B cell (primary cell): ENCODE measurements around the gene MSH3.

Source experiments
- CTCF ChIP-seq: fragments of 200-600 bp; IDR thresholded peaks from one replicate; pipeline ENCODE4 v1.8.0; 2022; ENCODE audit warnings: antibody characterized with exemption, mild to moderate bottlenecking
- EZH2 ChIP-seq: IDR thresholded peaks from 2 replicates; pipeline ENCODE4 v1.6.1; 2012; ENCODE audit warnings: borderline replicate concordance, low read depth, mild to moderate bottlenecking, moderate library complexity, low read length; ENCODE audit not compliant: insufficient read depth, poor library complexity, severe bottlenecking

DNA sequence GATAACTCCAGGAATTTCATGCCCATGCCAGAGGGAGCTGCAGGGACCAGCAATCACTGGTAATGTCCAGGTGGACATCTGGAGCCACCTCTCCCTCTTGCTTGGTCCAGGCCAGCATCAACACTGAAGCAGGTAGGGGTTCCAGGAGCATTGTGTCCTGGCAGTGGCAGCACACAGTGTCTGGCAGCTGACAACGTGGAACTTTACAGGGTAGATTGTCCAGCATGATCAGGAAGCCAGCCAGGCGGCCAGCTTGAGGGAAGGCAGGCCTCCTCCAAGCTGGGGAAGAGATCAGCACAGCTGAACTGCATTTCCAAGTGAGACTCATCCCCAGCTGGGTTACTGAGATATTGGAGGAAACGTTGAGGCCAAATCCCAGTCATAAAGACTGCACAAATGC lies 223.1 kb downstream of the MSH3 start:
- TF ChIP-seq EZH2 (no peak), CTCF (no peak)
